CD4-positive, CD25-positive, alpha-beta regulatory T cell (primary cell): ENCODE measurements around the gene PPP2R5B. TPM values are rescaled to one million over a fixed set of nuclear protein-coding genes. Genes with fewer than 3 reads are reported as not detected.

ENCODE experiments used
- ATAC-seq, 2 donors: fragments of 150-1000 bp; cut with Tn5 transposase; one replicate each; pipeline ENCODE4 v1.10.0; 2021; ENCODE audit warnings: low read depth in 2 of 2, moderate number of reproducible peaks in 2 of 2, moderate library complexity in 1 of 2
- DNase-seq, 3 donors: peaks; one replicate each; pipeline versions ENCODE4 v3.0.0 to v3.0.0-alpha.2; 2012 to 2022; ENCODE audit warnings: mixed read lengths in 1 of 3
- H3K27ac ChIP-seq: one replicate; pipeline ENCODE4 v1.7.0; 2013; ENCODE audit warnings: mild to moderate bottlenecking, low read length; ENCODE audit not compliant: insufficient read depth, poor library complexity, severe bottlenecking
- H3K27me3 ChIP-seq: one replicate; pipeline ENCODE4 v1.7.0; 2013; ENCODE audit warnings: low read length; ENCODE audit not compliant: control insufficient read depth, insufficient read depth
- H3K36me3 ChIP-seq: one replicate; pipeline ENCODE4 v1.7.0; 2013; ENCODE audit warnings: mild to moderate bottlenecking, low read length, moderate library complexity; ENCODE audit not compliant: control insufficient read depth, insufficient read depth
- H3K4me1 ChIP-seq: 2 replicates; pipeline ENCODE4 v1.7.0; 2013; ENCODE audit warnings: mild to moderate bottlenecking, low read length; ENCODE audit not compliant: insufficient read depth, control insufficient read depth, poor library complexity, severe bottlenecking
- H3K4me3 ChIP-seq: one replicate; pipeline ENCODE4 v1.7.0; 2013; ENCODE audit warnings: low read depth, mild to moderate bottlenecking, low read length, moderate library complexity
- H3K9me3 ChIP-seq, 2 experiments: 1 replicate in 1 of 2; 2 replicates in 1 of 2; pipeline ENCODE4 v1.7.0; 2013; ENCODE audit warnings: low read length in 2 of 2, mild to moderate bottlenecking in 1 of 2, moderate library complexity in 1 of 2; ENCODE audit not compliant: control insufficient read depth in 2 of 2
- H3K27ac Mint-ChIP-seq, 3 donors: one replicate each; pipeline ENCODE4 v1.8.0; 2020 to 2022; ENCODE audit warnings: mild to moderate bottlenecking in 3 of 3, mixed read lengths in 3 of 3, moderate library complexity in 2 of 3
- H3K27me3 Mint-ChIP-seq: one replicate; pipeline ENCODE4 v1.8.0; 2022; ENCODE audit warnings: mild to moderate bottlenecking, mixed read lengths
- H3K36me3 Mint-ChIP-seq: one replicate; pipeline ENCODE4 v1.8.0; 2020; ENCODE audit warnings: mixed read lengths
- H3K4me1 Mint-ChIP-seq, 4 donors: one replicate each; pipeline ENCODE4 v1.8.0; 2020 to 2022; ENCODE audit warnings: mixed read lengths in 4 of 4, mild to moderate bottlenecking in 1 of 4
- H3K4me3 Mint-ChIP-seq, 4 donors: one replicate each; pipeline ENCODE4 v1.8.0; 2020 to 2022; ENCODE audit warnings: mild to moderate bottlenecking in 4 of 4, mixed read lengths in 4 of 4, moderate library complexity in 3 of 4
- H3K9me3 Mint-ChIP-seq, 7 donors: one replicate each; pipeline ENCODE4 v1.8.0; 2020 to 2022; ENCODE audit warnings: mixed read lengths in 7 of 7, mild to moderate bottlenecking in 3 of 7, moderate library complexity in 2 of 7
- polyA plus RNA-seq, 4 donors: library from polyadenylated mRNA; unstranded; fragments of 300-500 nt; fragmentation: Illumina TruSeq; gene quantifications; one replicate each; pipeline ENCODE4 v1.2.3, GENCODE V29; 2021
- total RNA-seq: library from RNA; stranded (reverse); gene quantifications from one replicate; pipeline ENCODE4 v1.2.3, GENCODE V29; 2022

Gene PPP2R5B
- total and polyA plus RNA-seq, 5 donors from 2014 or later: 3.6 to 34.5 (median 3.9) TPM

DNA sequence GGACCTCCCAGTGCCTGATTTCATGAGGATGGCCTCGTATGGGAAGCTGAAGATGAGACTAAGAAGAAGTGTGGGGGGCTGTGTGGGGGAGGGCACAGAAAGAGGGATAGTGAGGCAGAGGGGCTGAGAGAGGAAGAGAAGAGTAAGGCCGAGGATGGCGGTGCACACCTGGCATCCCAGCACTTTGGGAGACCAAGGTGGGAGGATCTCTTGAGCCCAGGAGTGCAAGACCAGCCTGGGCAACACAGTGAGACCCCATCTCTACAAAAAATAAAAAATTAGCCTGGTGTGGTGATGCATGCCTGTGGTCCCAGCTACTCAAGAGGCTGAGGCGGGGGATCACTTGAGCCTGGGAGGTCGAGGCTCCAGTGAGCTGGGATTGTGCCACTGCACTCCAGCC is 32.6 kb upstream of the PPP2R5B start:
- no peak overlapping the region for H3K4me3 ChIP-seq
- H3K4me1 Mint-ChIP-seq: peaks cover 5 to 18% (median 13%) of the 10 kb centered on the region in 4 donors
- no peaks in the 10 kb centered on the region for H3K9me3 ChIP-seq
- H3K27me3 Mint-ChIP-seq: no peaks in the 10 kb centered on the region
- no peak overlapping the region for H3K27ac ChIP-seq
- ATAC-seq (no peak), DNase-seq (no peak)
- H3K4me3 Mint-ChIP-seq: peak overlapping the region in 1 of 4 donors; percentile 44
- H3K9me3 Mint-ChIP-seq: peaks cover 0 to 4% (median 0%) of the 10 kb centered on the region in 7 donors
- no peaks in the 10 kb centered on the region for H3K36me3 ChIP-seq
- peaks cover 18% of the 10 kb centered on the region for H3K4me1 ChIP-seq
- peaks cover 3% of the 10 kb centered on the region for H3K36me3 Mint-ChIP-seq
- H3K27ac Mint-ChIP-seq: peak overlapping the region in 1 of 3 donors; percentile 67
- no peaks in the 10 kb centered on the region for H3K27me3 ChIP-seq

DNA sequence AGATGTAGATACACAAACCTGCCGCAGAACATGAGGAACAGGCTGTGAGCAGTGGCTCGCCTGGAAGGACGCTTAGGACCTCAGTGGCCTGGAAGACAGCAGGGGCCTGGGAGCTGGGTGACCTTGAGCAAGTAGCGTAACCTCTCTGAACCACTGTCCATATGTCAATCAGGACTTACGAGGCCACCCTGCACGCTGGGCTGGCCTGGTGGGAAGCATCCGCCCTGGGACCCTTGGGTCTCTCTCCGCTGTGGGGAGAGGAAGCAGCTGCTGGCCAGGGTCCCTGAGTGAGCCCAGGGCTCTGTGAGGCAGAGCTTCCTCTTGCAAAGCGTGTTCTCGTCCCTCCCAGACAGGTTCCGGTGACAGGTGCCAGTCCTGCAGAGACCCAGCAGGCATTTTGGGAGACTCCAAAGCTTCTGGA is 32.1 kb upstream of the PPP2R5B start:
- H3K27ac Mint-ChIP-seq: no peak overlapping the region
- peaks cover 5% of the 10 kb centered on the region for H3K36me3 ChIP-seq
- H3K9me3 Mint-ChIP-seq: peaks cover 0 to 4% (median 0%) of the 10 kb centered on the region in 7 donors
- H3K4me3 ChIP-seq: no peak overlapping the region
- H3K4me1 ChIP-seq: peaks cover 16% of the 10 kb centered on the region
- H3K27me3 Mint-ChIP-seq: no peaks in the 10 kb centered on the region
- H3K36me3 Mint-ChIP-seq: peaks cover 3% of the 10 kb centered on the region
- no peaks in the 10 kb centered on the region for H3K27me3 ChIP-seq
- no peak for DNase-seq
- ATAC-seq: no peak
- no peak overlapping the region for H3K4me3 Mint-ChIP-seq
- no peak overlapping the region for H3K27ac ChIP-seq
- H3K9me3 ChIP-seq: no peaks in the 10 kb centered on the region
- H3K4me1 Mint-ChIP-seq: peaks cover 2 to 15% (median 11%) of the 10 kb centered on the region in 4 donors

- Histone ChIP-seq H3K27ac (no peak overlapping the region), H3K36me3 (peaks cover 7% of the 10 kb centered on the region), H3K9me3 (no peaks in the 10 kb centered on the region), H3K27me3 (no peaks in the 10 kb centered on the region), H3K4me1 (peaks cover 12% of the 10 kb centered on the region), H3K4me3 (no peak overlapping the region)
- H3K27me3 Mint-ChIP-seq: no peaks in the 10 kb centered on the region
- H3K4me1 Mint-ChIP-seq: peaks cover 0 to 12% (median 8%) of the 10 kb centered on the region in 4 donors
- H3K4me3 Mint-ChIP-seq: no peak overlapping the region
- ATAC-seq (no peak), DNase-seq (no peak)
- no peak overlapping the region for H3K27ac Mint-ChIP-seq
- H3K36me3 Mint-ChIP-seq: peaks cover 3% of the 10 kb centered on the region
- H3K9me3 Mint-ChIP-seq: peaks cover 0 to 4% (median 0%) of the 10 kb centered on the region in 7 donors
Measured at GRCh38 chr11:64892838-64893193, 31.7 kb upstream of the PPP2R5B start.

GRCh38 chr11:64893194-64894069 is 31.1 kb upstream of the PPP2R5B start:
- Histone ChIP-seq H3K36me3 (peaks cover 13% of the 10 kb centered on the region), H3K4me1 (peaks cover 7% of the 10 kb centered on the region), H3K4me3 (no peak overlapping the region), H3K27ac (no peak overlapping the region), H3K27me3 (no peaks in the 10 kb centered on the region), H3K9me3 (no peaks in the 10 kb centered on the region)
- H3K4me1 Mint-ChIP-seq: peaks cover 0 to 11% (median 4%) of the 10 kb centered on the region in 4 donors
- H3K9me3 Mint-ChIP-seq: peaks cover 0 to 4% (median 0%) of the 10 kb centered on the region in 7 donors
- H3K27ac Mint-ChIP-seq: no peak overlapping the region
- DNase-seq (no peak), ATAC-seq (no peak)
- no peaks in the 10 kb centered on the region for H3K27me3 Mint-ChIP-seq
- no peak overlapping the region for H3K4me3 Mint-ChIP-seq
- peaks cover 3% of the 10 kb centered on the region for H3K36me3 Mint-ChIP-seq

DNA sequence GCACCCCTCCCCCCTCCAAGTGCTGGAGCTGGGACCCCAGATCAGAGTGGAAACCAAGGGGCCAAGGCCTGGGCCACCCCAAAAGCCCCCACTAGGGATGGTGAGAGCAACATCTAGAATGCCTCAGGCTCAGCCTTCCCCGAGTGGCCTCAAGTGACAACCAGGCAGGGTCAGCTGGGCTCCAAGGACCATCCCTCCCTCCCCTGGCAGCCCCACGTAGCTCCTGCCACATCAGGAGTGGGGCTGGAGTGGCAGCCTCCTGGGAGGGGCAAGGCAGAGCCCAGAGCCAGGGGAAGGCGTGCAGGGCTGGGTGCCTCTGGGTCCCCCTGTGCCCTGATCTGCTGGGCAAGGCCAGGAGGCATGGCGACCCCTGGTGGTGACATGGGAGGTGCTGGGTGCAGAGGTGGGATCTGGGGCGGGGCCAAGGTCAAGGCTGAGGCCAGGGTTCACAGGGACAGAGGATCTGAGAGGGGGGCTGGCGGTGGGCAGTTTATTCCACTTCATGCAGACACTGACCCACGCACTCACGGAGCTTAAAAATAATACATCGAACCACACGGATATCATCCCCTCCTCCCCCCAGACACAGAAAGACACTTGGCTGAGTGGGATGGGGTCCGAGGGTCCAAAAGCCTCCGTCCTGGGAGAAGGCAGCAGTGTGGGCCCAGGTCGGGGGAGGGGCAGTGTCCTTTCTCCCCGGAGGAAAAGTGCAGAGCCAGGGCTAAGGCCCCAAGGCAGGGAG is 30.2 kb upstream of the PPP2R5B start:
- ATAC-seq (peak; percentile 91 to 94), DNase-seq (peak; percentile 78 to 86 (median 85))
- H3K36me3 ChIP-seq: peaks cover 15% of the 10 kb centered on the region
- H3K4me3 ChIP-seq: no peak overlapping the region
- no peaks in the 10 kb centered on the region for H3K9me3 ChIP-seq
- H3K27me3 Mint-ChIP-seq: no peaks in the 10 kb centered on the region
- H3K36me3 Mint-ChIP-seq: peaks cover 3% of the 10 kb centered on the region
- peaks cover 7% of the 10 kb centered on the region for H3K4me1 ChIP-seq
- H3K27me3 ChIP-seq: no peaks in the 10 kb centered on the region
- no peak overlapping the region for H3K27ac Mint-ChIP-seq
- no peak overlapping the region for H3K27ac ChIP-seq
- H3K9me3 Mint-ChIP-seq: peaks cover 0 to 4% (median 0%) of the 10 kb centered on the region in 7 donors
- peaks cover 0 to 8% (median 5%) of the 10 kb centered on the region in 4 donors for H3K4me1 Mint-ChIP-seq
- H3K4me3 Mint-ChIP-seq: no peak overlapping the region

DNA sequence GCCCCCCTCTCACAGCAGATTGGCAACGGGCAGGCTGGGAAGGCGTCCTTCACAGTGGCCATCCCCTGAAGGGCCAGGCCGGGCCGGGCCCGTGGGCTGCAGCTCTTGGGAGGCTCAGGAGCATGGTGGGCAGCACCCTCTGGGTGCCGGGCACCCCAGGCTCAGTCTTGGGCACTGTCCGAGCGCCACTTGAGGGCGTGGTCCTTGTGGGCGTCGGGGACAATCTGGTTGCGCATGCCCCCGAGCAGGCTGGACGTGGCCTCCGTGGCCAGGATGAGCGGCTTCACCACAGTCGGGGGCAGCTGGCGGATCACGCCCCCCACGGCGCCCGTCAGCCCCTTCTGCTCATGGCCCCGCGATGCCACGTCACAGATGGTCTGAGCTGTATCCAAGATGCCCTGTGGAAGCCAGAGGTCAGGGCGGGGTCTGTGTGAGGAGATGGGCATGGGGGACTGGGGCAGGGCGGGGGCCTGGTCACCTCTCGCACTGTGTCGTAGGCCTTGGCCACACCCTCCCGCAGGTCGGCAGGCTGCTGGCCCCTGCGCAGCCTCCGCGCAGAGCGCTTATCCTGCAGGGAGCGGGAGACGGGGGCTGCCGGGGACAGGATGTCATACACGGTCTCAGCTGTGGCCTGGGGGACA is 29.6 kb upstream of the PPP2R5B start:
- Histone ChIP-seq H3K9me3 (no peaks in the 10 kb centered on the region), H3K27ac (no peak overlapping the region), H3K4me1 (peaks cover 12% of the 10 kb centered on the region), H3K36me3 (peaks cover 15% of the 10 kb centered on the region), H3K4me3 (no peak overlapping the region), H3K27me3 (no peaks in the 10 kb centered on the region)
- DNase-seq: no peak
- H3K27ac Mint-ChIP-seq: no peak overlapping the region
- ATAC-seq: no peak
- no peak overlapping the region for H3K4me3 Mint-ChIP-seq
- H3K36me3 Mint-ChIP-seq: peaks cover 3% of the 10 kb centered on the region
- peaks cover 0 to 4% (median 0%) of the 10 kb centered on the region in 7 donors for H3K9me3 Mint-ChIP-seq
- peaks cover 0 to 12% (median 5%) of the 10 kb centered on the region in 4 donors for H3K4me1 Mint-ChIP-seq
- no peaks in the 10 kb centered on the region for H3K27me3 Mint-ChIP-seq

GRCh38 chr11:64896448-64897022 is 28.0 kb upstream of the PPP2R5B start:
- Histone ChIP-seq H3K4me3 (no peak overlapping the region), H3K27ac (no peak overlapping the region), H3K4me1 (peaks cover 24% of the 10 kb centered on the region), H3K36me3 (peaks cover 19% of the 10 kb centered on the region), H3K9me3 (no peaks in the 10 kb centered on the region), H3K27me3 (no peaks in the 10 kb centered on the region)
- Mint-ChIP-seq H3K9me3 (peaks cover 0 to 4% (median 0%) of the 10 kb centered on the region in 7 donors), H3K27me3 (no peaks in the 10 kb centered on the region), H3K4me3 (no peak overlapping the region), H3K4me1 (peaks cover 0 to 26% (median 16%) of the 10 kb centered on the region in 4 donors), H3K36me3 (peaks cover 9% of the 10 kb centered on the region), H3K27ac (no peak overlapping the region)
- ATAC-seq (no peak), DNase-seq (no peak)
